Mesenchymal stem cell (in vitro differentiated cells and primary cell): ENCODE measurements around the gene ITK.

Experiments used
- DNase-seq: peaks from one replicate; pipeline ENCODE4 v3.0.0-alpha.2; 2013
- H2AFZ ChIP-seq: one replicate; pipeline ENCODE4 v1.6.1; 2013; ENCODE audit warnings: low read depth, mild to moderate bottlenecking, control low read depth, inconsistent platforms, low read length, moderate library complexity
- H2AK5ac ChIP-seq: 2 replicates; pipeline ENCODE4 v1.6.1; 2013; ENCODE audit warnings: low read length, moderate library complexity, mild to moderate bottlenecking, inconsistent platforms; ENCODE audit not compliant: severe bottlenecking
- H2BK120ac ChIP-seq: one replicate; pipeline ENCODE4 v1.6.1; 2013; ENCODE audit warnings: low read depth, mild to moderate bottlenecking, inconsistent platforms, low read length, moderate library complexity
- H2BK12ac ChIP-seq, 2 experiments: one replicate each; pipeline ENCODE4 v1.6.1; 2013; ENCODE audit warnings: inconsistent platforms in 2 of 2, low read length in 2 of 2, mild to moderate bottlenecking in 2 of 2, moderate library complexity in 2 of 2, control low read depth in 1 of 2
- H2BK15ac ChIP-seq: one replicate; pipeline ENCODE4 v1.6.1; 2013; ENCODE audit warnings: mild to moderate bottlenecking, low read depth, inconsistent platforms; ENCODE audit not compliant: poor library complexity, severe bottlenecking
- H2BK5ac ChIP-seq: 2 replicates; pipeline ENCODE4 v1.6.1; 2013; ENCODE audit warnings: low read depth, mild to moderate bottlenecking, low read length, control low read depth, inconsistent platforms; ENCODE audit not compliant: poor library complexity, severe bottlenecking
- H3K14ac ChIP-seq, 2 experiments: one replicate each; pipeline ENCODE4 v1.6.1; 2013; ENCODE audit warnings: inconsistent platforms in 2 of 2, low read length in 2 of 2, control low read depth in 1 of 2, mild to moderate bottlenecking in 1 of 2, moderate library complexity in 1 of 2
- H3K18ac ChIP-seq, 2 experiments: one replicate each; pipeline ENCODE4 v1.6.1; 2013; ENCODE audit warnings: inconsistent platforms in 2 of 2, low read length in 2 of 2, control low read depth in 1 of 2, low read depth in 1 of 2, mild to moderate bottlenecking in 1 of 2
- H3K23ac ChIP-seq, 2 experiments: one replicate each; pipeline ENCODE4 v1.6.1; 2013; ENCODE audit warnings: inconsistent platforms in 2 of 2, low read length in 2 of 2, mild to moderate bottlenecking in 2 of 2, moderate library complexity in 2 of 2, control low read depth in 1 of 2
- H3K27ac ChIP-seq: 2 replicates; pipeline ENCODE4 v1.5.1; 2013; ENCODE audit warnings: mild to moderate bottlenecking, moderate library complexity, low read length, control low read depth, inconsistent platforms; ENCODE audit not compliant: poor library complexity, severe bottlenecking
- H3K27me3 ChIP-seq, 2 experiments: 2 replicates each; pipeline versions ENCODE4 v1.6.1 to v1.7.0; 2013; ENCODE audit warnings: low read length in 2 of 2, mild to moderate bottlenecking in 2 of 2, moderate library complexity in 2 of 2, control low read depth in 1 of 2, inconsistent platforms in 1 of 2; ENCODE audit not compliant: control insufficient read depth in 1 of 2, insufficient read depth in 1 of 2
- H3K36me3 ChIP-seq, 2 experiments: 2 replicates each; pipeline versions ENCODE4 v1.6.1 to v1.7.0; 2013; ENCODE audit warnings: low read length in 2 of 2, control low read depth in 1 of 2, inconsistent platforms in 1 of 2, low read depth in 1 of 2, mild to moderate bottlenecking in 1 of 2; ENCODE audit not compliant: insufficient read depth in 2 of 2, control insufficient read depth in 1 of 2
- H3K4ac ChIP-seq, 2 experiments: one replicate each; pipeline ENCODE4 v1.6.1; 2013; ENCODE audit warnings: inconsistent platforms in 2 of 2, low read length in 2 of 2, mild to moderate bottlenecking in 2 of 2, moderate library complexity in 2 of 2, control low read depth in 1 of 2, low read depth in 1 of 2
- H3K4me1 ChIP-seq: 2 replicates; pipeline ENCODE4 v1.6.1; 2013; ENCODE audit warnings: low read depth, low read length, control low read depth; ENCODE audit not compliant: control insufficient read depth, insufficient read depth
- H3K4me2 ChIP-seq: 2 replicates; pipeline ENCODE4 v1.6.1; 2013; ENCODE audit warnings: low read length, mild to moderate bottlenecking, inconsistent platforms; ENCODE audit not compliant: poor library complexity, severe bottlenecking
- H3K4me3 ChIP-seq, 2 experiments: 2 replicates each; pipeline versions ENCODE4 v1.5.1 to v1.7.0; 2013; ENCODE audit warnings: low read length in 2 of 2, mild to moderate bottlenecking in 2 of 2, control low read depth in 1 of 2, low read depth in 1 of 2; ENCODE audit not compliant: insufficient read depth in 1 of 2
- H3K79me1 ChIP-seq: replicated peaks from 2 replicates; pipeline ENCODE4 v1.6.1; 2013; ENCODE audit warnings: mild to moderate bottlenecking, control low read depth, low read length, inconsistent platforms; ENCODE audit not compliant: poor library complexity, severe bottlenecking
- H3K9ac ChIP-seq: 2 replicates; pipeline ENCODE4 v1.7.0; 2013; ENCODE audit warnings: mild to moderate bottlenecking, low read length, moderate library complexity
- H3K9me3 ChIP-seq: 2 replicates; pipeline ENCODE4 v1.7.0; 2013; ENCODE audit warnings: mild to moderate bottlenecking, low read length; ENCODE audit not compliant: control insufficient read depth
- H4K8ac ChIP-seq: one replicate; pipeline ENCODE4 v1.6.1; 2013; ENCODE audit warnings: inconsistent platforms, mild to moderate bottlenecking, low read length, moderate library complexity
- H4K91ac ChIP-seq: one replicate; pipeline ENCODE4 v1.6.1; 2013; ENCODE audit warnings: mild to moderate bottlenecking, low read length, inconsistent platforms
- WGBS: methylation state at CpG from one replicate; pipeline ENCODE4 v1.1.7; 2013; ENCODE audit warnings: mixed read lengths; 5-methylcytosine and 5-hydroxymethylcytosine counted together

ITK gene

DNA sequence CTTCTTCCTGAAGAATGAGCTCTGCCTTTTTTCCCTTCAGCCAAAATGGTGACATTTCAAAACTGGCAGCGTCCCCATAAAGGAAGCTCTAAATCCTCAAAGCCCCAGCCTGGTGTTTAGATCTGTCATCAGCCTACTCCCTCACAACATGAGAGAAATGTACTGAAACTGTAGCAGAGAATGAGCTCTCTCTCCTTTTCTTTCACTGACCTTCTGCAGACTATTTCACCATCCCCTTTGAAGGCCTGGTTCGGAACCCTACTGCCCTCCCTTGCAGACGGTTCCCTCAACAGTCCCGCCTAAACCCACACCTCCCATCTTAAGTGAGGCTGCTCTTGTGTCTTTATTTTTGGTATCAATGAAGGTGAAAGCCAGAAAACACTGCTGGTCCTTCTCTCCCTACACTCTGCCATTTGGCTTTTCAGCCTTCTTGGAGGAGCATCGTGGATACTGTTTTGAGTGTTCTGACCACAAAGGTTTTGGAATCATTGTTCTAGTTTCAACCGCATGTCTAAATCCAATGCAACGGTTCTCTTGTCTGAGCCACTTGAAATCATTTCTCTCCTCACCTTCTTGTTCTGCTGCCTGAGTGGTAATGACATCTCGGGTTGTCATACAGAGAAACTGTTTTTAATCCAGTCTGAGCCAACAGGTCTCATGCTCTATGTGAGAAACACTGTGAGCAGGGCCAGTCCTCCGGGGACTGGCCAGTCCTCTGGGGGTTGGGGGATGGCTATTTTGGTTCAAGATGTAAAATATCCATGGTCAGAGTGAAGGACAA, 39.0 kb downstream of the ITK start:
- Histone ChIP-seq H2BK15ac (no peak overlapping the region), H2AFZ (no peak overlapping the region), H3K4me1 (no peaks in the 10 kb centered on the region), H3K14ac (no peak overlapping the region), H2BK120ac (no peak overlapping the region), H3K4ac (no peak overlapping the region), H3K79me1 (no peaks in the 10 kb centered on the region), H2BK12ac (no peak overlapping the region), H3K4me3 (no peak overlapping the region), H3K9me3 (no peaks in the 10 kb centered on the region), H3K27ac (no peak overlapping the region), H3K36me3 (no peaks in the 10 kb centered on the region), H4K8ac (no peak overlapping the region), H2BK5ac (no peak overlapping the region), H2AK5ac (no peak overlapping the region), H3K18ac (no peak overlapping the region), H3K23ac (no peak overlapping the region), H4K91ac (no peak overlapping the region), H3K9ac (no peak overlapping the region), H3K27me3 (no peaks in the 10 kb centered on the region), H3K4me2 (no peak overlapping the region)
- DNase-seq = no peak
- 68% methylated on average over 7 of the region's 9 CpGs for WGBS

DNA sequence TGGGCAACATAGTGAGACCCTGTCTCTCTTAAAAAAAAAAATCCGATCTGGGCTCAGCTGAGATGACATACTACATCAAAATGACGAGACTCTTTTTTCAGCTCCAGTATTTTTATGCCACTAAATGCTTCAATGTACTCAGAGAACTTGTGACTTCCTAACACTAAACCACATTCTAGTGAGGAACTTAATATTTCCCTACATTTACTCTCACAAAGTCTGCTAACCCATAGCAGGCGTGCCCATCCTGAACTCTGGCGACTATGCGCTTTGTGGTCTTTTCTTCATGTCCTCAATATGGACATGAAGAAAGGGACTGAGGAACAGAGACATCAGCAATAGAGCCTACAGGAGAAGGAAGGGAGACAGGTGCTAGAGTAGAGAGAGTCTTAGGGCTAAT, 41.3 kb downstream of the ITK start:
- Histone ChIP-seq H3K9me3 (no peaks in the 10 kb centered on the region), H3K4me3 (no peak overlapping the region), H3K18ac (no peak overlapping the region), H3K27me3 (no peaks in the 10 kb centered on the region), H2BK120ac (no peak overlapping the region), H3K36me3 (no peaks in the 10 kb centered on the region), H2BK12ac (no peak overlapping the region), H3K23ac (no peak overlapping the region), H2BK5ac (no peak overlapping the region), H3K4me2 (no peak overlapping the region), H3K4ac (no peak overlapping the region), H3K27ac (no peak overlapping the region), H3K9ac (no peak overlapping the region), H4K8ac (no peak overlapping the region), H3K4me1 (no peaks in the 10 kb centered on the region), H3K14ac (no peak overlapping the region), H2AK5ac (no peak overlapping the region), H2BK15ac (no peak overlapping the region), H2AFZ (no peak overlapping the region), H3K79me1 (no peaks in the 10 kb centered on the region), H4K91ac (no peak overlapping the region)
- WGBS = 80% methylated on average over 5 of the region's 5 CpGs
- no peak for DNase-seq

DNA sequence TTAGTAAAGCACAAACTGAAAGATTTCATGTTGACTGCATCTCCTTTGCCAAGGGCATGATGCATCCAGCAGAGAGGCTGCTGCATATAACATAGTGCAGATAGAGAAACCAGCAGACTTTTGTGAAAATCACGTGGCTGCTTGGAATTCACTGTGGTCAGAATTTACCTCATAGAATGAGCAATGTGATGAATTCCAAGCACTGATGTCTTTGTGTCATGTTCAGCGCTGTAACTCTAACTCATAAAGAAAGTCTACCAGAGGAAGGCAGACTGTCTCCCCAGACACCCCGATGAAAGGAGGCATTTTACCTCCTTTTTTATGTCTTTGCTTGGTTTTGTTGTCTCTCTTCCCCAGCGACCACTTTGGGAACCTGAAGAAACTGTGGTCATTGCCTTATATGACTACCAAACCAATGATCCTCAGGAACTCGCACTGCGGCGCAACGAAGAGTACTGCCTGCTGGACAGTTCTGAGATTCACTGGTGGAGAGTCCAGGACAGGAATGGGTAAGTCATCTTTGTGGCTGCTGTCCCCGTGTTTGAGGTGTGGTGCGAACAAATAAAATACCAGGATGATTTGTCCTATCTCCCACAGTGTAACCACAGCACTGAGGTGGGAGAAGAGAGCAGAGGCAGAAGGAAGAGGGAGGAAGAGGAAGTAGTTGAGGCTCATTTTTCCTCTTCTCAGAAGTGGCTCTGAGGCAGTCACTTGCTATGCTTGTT, 42.0 kb downstream of the ITK start:
- no peak overlapping the region for H3K9ac ChIP-seq
- no peak overlapping the region for H3K27ac ChIP-seq
- no peak overlapping the region for H3K14ac ChIP-seq
- no peaks in the 10 kb centered on the region for H3K9me3 ChIP-seq
- no peaks in the 10 kb centered on the region for H3K27me3 ChIP-seq
- H3K4me1 ChIP-seq = no peaks in the 10 kb centered on the region
- H4K8ac ChIP-seq = no peak overlapping the region
- no peak overlapping the region for H4K91ac ChIP-seq
- H3K18ac ChIP-seq = no peak overlapping the region
- H3K4me3 ChIP-seq = no peak overlapping the region
- H3K36me3 ChIP-seq = no peaks in the 10 kb centered on the region
- H2BK12ac ChIP-seq = no peak overlapping the region
- H3K4ac ChIP-seq = no peak overlapping the region
- H2AK5ac ChIP-seq = no peak overlapping the region
- H3K79me1 ChIP-seq = no peaks in the 10 kb centered on the region
- H2BK120ac ChIP-seq = no peak overlapping the region
- peak; percentile 11 for DNase-seq
- no peak overlapping the region for H2AFZ ChIP-seq
- no peak overlapping the region for H2BK15ac ChIP-seq
- no peak overlapping the region for H3K4me2 ChIP-seq
- no peak overlapping the region for H2BK5ac ChIP-seq
- H3K23ac ChIP-seq = no peak overlapping the region
- 84% methylated on average over 8 of the region's 10 CpGs for WGBS

DNA sequence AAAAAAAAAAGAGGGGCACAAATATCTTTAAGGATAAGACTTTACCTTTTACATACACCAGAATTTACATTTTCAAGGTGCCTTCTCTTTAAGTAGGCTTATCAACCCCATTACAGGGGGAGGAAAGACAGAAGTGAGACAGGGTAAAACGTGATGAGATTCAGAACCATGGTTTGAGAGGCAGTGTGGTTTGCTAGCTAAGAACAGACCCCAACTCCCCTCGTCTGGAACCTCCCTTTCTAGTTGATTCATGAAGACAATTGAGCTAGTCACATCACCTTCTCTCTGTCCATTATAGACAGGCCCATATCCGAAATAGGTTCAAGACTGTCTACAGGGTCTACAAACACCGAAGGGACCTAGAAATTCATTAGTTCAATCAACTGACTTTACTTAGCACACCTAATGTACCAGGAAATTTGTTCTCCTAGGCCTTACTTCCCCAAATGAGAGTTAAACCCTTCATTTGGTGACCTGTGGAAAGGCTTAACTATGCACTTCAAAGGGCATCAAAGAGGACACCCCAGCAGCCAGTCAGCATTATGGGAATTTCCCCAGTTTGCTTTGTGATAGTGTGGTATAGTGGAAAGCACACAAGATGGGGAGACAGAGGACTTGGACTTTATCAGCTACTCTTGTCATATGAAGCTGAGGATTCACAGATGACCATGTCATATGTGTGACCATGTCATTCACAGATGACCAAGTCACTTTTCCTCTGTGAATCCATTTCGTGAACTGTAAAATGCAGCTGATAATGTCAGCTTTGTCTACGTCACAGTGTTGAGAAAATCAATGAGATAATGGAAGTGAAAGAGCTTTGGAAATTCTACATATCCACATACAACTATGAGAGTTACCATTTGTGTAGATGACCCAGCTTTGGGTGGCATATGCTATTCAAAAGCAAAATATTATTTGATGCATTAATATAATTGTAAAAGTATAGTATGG, 45.1 kb downstream of the ITK start:
- Histone ChIP-seq H3K9me3 (no peaks in the 10 kb centered on the region), H3K36me3 (no peaks in the 10 kb centered on the region), H2BK15ac (no peak overlapping the region), H2BK12ac (no peak overlapping the region), H2BK120ac (no peak overlapping the region), H3K4ac (no peak overlapping the region), H3K23ac (no peak overlapping the region), H2BK5ac (no peak overlapping the region), H3K9ac (no peak overlapping the region), H2AFZ (no peak overlapping the region), H4K91ac (no peak overlapping the region), H3K27ac (no peak overlapping the region), H3K4me1 (no peaks in the 10 kb centered on the region), H2AK5ac (no peak overlapping the region), H4K8ac (no peak overlapping the region), H3K4me2 (no peak overlapping the region), H3K4me3 (no peak overlapping the region), H3K18ac (no peak overlapping the region), H3K79me1 (no peaks in the 10 kb centered on the region), H3K27me3 (no peaks in the 10 kb centered on the region), H3K14ac (no peak overlapping the region)
- no peak for DNase-seq
- 68% methylated on average over 3 of the region's 6 CpGs for WGBS
